ENCODE data around the gene CNNM4.

Gene CNNM4

DNA sequence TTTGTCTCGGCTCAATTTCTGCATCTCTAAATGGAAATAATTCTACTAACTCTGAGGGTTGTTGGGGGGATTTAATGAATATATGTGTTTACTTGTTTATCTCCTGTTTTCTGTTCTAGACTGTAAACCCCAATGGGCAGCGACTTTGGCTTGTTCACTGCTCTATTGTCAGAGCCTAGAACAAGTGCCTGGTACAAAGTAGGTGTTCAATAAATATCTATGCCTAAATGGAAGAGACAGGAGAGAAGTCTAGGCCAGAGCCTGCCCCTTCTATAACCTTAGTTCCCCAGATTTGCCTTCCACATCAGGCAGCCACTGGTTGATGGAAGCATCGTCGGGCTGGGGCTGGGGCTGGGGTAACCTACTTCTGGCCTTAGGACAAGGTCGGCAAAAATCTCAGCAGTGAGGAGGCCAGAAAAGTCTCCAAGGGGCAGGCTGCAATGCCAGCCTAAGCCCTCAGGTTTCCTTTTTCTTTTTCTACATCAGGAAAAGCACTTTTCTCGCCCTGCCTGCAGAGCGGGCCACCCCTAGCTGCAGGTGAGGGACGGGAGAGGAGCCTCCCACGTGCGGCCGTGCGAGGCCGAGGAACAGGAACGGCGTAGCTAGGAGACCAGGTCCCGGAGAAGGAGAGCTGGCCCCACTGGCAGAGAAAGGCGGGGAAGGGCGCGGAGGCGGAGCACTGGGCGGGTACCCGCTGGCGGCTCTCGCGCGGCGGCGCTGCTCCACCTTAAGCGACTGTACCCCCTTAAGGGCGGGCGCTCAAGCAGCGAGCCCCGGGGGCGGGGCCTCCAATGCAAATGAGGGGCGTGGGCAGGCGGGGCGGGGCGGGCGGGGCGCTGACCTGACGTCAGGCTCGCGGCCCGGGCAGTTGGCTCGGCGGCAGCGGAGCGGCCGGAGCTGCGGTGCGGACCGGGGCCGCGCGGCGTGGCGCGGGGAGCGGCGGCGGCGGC is at the start of gene CNNM4:
TSS of gene CNNM4 (plus strand) at position 867 of the 950 bp plus-strand sequence. CDS start 98 bp downstream, outside the sequence.
- DNase-seq: peak; percentile 88

GRCh38 chr2:96710985-96711384 is 49.7 kb upstream of the CNNM4 start:
- DNase-seq: no peak

DNA sequence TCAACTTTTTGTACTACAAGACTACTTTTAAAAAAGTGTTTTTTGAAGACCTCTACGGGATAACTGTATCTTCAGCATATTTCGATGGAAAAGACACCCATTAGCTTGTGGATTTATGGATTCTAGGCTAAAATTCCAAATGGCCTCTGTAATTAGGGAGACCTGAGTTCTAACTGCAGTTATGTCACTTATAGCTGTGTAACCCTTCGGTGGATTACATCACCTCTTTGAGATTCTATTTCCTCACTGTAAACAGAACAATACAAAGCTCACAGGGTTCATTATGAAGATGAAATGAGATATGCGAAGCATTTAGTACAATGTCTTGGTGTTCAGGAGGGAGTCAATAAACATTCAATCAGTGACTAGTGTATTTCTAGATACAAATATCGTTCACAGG is 45.0 kb upstream of the CNNM4 start:
- no peak for DNase-seq

DNA sequence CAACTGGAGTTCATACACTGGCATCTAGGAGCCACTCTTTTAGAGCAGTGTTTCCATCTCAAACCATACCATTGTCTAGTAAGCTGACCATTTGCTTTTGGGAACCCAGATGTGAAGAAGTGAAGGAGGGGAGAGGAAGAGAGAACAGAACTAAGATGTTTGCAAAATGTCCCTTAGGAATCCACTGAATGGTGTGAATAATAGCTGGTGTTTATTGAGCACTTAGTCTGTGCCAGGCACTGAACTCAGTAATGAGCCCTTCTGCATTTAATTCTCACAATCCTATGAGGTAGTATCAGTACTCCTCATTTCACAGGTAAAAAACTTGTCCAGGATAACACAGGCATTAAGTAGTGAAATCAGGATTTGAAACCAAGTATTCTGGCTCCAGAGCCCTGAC is 44.3 kb upstream of the CNNM4 start:
- no peak for DNase-seq

GRCh38 chr2:96726131-96726530 is 34.6 kb upstream of the CNNM4 start:
- no peak for DNase-seq

DNA sequence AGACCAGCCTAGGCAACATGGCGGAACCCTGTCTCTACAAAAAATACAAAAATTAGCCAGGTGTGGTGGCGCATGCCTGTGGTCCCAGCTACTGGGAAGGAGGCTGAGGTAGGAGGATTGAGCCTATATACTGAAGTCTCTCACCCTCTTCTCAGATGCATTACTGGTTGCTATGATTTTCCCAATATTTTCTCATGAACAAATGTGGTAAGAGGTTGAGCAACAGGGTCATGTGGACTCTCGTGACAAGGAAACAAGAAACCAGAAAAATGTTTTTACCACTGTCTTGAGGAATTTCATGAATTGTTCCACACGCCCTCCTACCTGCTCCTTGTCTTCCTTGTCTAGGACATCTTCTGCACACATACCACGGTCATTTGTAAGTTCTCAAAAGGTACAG is 33.3 kb upstream of the CNNM4 start:
- DNase-seq: no peak

GRCh38 chr2:96729748-96730147 is 31.0 kb upstream of the CNNM4 start:
- DNase-seq: no peak

GRCh38 chr2:96730212-96730611 is 30.5 kb upstream of the CNNM4 start:
- no peak for DNase-seq

DNA sequence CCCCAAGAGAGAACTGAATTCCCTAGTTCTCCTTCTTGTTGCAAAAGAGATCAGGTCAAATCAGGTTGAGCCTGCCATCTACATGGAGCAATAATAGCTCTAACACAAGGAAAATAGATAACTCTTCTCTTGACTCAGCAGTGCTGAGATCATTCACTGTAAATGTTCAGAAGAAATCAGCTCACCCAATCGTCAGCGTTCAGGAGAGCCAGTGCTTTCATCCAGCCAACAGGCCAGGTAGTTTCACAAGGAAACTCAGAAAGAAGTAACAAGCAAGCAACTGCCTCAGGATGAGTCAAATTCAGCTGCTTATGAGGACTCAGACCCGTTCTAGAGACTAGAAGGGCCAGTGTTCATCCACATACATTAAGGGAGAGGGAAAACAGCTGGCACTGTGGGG is 26.8 kb upstream of the CNNM4 start:
- no peak for DNase-seq

DNA sequence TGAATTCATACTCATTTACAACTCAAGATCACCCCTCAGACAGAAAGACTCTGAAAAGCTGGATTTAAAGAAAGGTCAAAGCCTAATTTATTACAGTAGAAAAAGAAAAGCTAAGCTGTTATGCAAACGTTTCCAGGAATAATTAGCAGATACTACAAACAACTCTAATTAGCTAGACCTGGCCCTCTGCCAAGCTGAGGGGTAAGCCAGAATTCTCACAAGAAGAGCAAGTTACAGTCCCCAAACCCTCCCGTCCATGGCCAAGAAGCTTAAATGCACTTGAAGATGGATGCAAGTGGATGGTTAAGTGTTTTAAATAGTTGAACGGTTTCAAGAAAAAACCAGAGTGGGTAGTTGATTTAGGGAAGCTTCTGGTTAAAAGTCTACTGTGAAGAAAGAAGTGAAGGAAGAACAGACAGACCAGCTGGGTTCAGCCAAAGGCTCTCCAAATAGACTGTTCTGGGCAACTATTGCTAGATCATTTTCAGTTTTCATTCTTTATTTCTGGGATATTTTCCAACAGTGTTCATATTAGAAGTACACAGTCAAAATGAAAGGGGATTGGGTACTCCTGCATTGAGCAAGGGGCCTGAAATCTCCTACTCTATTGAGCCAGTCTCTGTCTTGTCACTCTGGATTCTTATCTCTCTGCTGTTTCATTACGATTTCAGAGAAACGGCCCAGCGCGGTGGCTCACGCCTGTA is 25.7 kb upstream of the CNNM4 start:
- no peak for DNase-seq

DNA sequence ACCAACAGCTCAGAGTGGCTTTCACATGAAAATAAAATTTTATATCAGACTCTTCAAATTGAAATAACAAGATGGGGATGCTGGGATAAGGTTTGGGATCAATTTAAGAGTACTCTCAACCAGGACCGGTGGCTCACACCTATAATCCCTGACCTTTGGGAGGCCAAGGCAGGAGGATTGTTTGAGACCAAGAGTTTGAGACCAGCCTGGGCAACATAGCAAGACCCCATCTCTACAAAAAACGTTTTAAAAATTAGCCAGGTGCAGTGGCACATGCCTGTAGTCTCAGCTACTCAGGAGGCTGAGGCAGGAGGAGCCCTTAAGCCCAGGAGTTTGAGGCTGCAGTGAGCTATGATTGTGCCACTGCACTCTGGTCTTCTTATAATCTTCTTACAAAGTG is 23.5 kb upstream of the CNNM4 start:
- DNase-seq: no peak

DNA sequence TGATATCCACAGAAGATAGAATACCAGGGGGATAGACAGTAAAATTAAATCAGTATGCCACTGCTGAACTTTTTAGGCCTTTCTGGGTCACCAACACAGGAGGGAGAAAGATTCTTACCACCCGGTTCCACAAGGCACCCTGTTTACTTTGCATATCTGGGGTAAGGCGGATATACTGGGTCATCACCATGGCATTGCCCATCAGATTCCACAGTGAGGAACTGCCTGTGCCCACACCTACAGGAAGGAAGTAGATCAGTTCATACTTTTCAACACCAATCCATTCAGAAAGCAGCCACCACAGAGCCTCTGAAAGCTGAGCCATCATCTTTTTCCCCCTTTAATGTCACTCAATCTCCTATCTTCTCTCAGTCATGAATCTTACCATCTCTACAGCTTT is 22.9 kb upstream of the CNNM4 start:
- no peak for DNase-seq

DNA sequence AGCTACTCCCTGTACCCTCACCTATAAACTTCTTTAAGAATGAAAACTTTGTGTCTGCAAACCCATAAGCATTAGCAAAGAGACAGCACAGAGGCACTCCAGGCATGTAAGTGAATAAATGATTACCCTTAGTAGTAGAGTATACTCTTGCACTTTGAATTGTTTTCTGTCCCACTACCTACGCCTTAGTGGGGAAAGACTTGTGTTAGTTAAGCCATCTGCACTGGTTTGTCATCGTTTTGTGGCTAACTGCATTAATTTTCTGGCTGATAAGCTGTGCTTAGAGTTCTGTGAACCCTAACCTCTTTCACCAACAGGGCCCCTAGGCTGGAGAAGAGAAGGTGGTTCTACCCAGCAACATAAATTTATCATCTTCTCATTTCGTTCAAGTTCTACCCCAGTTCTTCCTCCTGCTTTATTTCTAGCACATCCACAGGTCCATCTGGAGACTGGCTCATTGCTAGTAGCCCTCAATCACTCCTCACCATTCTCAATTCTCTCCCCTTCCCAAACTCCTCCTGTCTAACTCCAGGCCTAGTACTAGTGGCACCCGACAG is 21.5 kb upstream of the CNNM4 start:
- DNase-seq: no peak

- DNase-seq: peak; percentile 98
Measured at GRCh38 chr2:96739633-96740428, 20.9 kb upstream of the CNNM4 start, which contains the start of gene LMAN2L. Gene LMAN2L (minus strand): TSS chr2:96740064. CDS start chr2:96740040, 24 bp downstream.

GRCh38 chr2:96747061-96747617 is 13.6 kb upstream of the CNNM4 start:
- no peak for DNase-seq

GRCh38 chr2:96751800-96752199 is 8.9 kb upstream of the CNNM4 start:
- DNase-seq: no peak

DNA sequence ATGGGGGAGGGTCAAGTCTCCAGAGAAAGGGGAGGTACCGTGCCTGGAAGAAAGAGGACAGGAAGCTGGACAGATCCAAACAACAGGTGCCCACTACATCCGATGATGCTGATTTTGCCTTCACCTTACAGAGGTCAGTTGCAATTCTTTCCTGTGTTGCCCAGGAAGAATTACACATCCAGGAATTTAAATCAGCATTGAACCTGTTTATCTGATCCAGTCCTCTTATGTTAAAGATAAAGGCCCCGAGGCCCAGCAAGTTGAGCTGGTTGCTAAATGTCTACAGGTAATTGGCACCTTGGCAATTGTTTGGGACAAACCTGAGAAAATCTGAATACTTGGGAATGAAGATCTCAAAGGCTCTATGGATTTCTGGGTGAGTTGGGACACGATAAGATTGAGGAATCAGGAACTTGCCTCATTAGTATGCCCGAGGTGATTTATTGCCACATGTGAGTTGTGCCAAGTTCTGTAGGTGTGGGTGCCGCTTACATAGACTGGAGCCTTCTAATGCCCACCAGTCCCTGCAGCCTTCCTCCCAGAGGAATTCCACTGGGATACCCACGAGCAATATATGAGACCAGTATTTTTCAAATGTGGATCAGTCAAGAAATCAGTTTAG is 6.9 kb upstream of the CNNM4 start:
- no peak for DNase-seq

- no peak for DNase-seq
Measured at GRCh38 chr2:96754317-96754716, 6.4 kb upstream of the CNNM4 start.

DNA sequence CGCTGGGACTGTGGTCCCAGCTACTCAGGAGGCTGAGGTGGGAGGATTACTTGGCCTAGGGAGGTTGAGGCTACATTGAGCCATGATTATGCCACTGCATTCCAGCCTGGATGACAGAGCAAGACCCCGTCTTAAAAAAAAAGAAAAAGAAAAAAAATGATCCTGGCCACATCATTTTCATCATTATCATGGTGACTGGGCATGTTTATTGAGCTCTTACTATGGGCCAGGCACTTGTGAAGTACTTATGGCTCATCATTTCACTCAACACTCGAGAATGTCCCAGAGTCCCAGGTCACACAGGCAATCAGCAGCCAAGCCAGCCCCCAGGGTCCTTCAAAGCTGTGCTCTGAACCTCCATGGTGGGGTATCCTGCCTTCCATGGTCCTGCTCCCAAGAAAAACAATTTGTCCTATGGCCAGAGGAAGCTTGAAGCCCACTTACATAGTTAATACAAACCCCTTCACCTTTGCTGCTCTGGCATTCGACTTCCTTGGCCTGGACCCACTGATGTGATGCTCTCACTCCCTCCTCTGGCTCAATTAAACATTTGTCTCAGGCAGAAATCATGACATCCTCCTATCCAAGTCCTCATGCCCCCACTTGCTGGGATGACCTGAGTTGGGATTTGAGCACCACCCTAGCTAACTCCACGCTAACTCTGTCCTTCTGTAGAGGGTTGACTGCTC is 3.8 kb upstream of the CNNM4 start:
- DNase-seq: no peak

DNA sequence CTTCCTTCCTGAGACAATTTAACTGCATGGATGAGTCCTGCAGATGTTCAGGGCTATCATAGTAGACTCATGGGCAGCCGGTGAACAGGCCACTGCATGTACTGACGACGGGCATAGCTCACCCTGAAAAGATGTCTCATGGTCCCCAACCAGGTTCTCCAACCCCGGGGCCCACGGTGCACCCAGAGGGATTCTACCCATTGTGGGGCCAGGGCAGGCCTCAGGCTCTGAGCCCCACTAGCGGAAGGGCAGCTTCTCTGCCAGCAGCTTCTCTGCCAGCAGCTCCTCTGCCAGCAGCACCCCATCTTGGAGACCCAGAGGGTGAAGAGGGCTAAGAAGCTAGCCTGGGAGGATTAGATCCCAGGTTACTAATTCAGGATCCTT is 3.2 kb upstream of the CNNM4 start:
- DNase-seq: no peak

DNA sequence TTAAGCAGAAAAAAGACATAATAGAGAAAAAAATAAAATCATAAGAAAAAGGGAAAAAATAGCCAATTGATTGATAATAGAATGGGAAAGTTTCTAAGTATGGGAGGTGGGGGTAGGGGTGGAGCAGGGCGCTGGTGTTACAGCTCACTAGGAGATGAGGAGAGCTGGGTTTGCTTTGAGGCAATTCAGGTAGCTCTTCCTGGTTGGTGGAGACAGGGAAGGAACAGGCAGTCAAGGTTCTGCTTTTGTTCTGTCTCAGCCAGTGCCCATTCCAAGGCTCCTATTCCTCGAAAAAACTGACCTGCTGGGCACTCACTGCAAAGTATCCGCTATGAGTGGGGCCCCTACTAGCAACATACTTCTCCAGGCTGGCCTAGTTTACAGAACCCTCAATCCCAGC is 1.7 kb upstream of the CNNM4 start:
- DNase-seq: no peak

GRCh38 chr2:96759548-96759947 is 1.2 kb upstream of the CNNM4 start:
- no peak for DNase-seq
